MG63 (cell line): ENCODE measurements around the gene EMC9. TPM values are rescaled to one million over a fixed set of nuclear protein-coding genes. Genes with fewer than 3 reads are reported as not detected.

ENCODE experiments used
- DNase-seq: peaks from one replicate; pipeline ENCODE4 v3.0.0-alpha.2; 2020
- H3K27me3 ChIP-seq: fragments of 250-450 bp; sonication (Bioruptor Pico); 2 replicates; pipeline ENCODE4 v1.5.1; 2020; ENCODE audit warnings: mild to moderate bottlenecking, moderate library complexity
- H3K36me3 ChIP-seq: fragments of 250-450 bp; sonication (Bioruptor Pico); 2 replicates; pipeline ENCODE4 v1.5.1; 2020; ENCODE audit warnings: mild to moderate bottlenecking, moderate library complexity
- H3K4me3 ChIP-seq: fragments of 250-450 bp; sonication (Bioruptor Pico); 2 replicates; pipeline ENCODE4 v1.5.1; 2020; ENCODE audit warnings: mild to moderate bottlenecking, moderate library complexity
- H3K9me3 ChIP-seq: fragments of 250-450 bp; sonication (Bioruptor Pico); 2 replicates; pipeline ENCODE4 v1.5.1; 2020; ENCODE audit warnings: mild to moderate bottlenecking, moderate library complexity
- total RNA-seq: library from RNA; depleted of rRNA; stranded (reverse); fragments of >200 nt; shearing (Covaris generic); gene quantifications from 2 replicates; pipeline ENCODE4 v1.2.3, GENCODE V29; 2014; ENCODE audit warnings: low replicate concordance

Gene EMC9
- total RNA-seq, 1 experiment from 2014 or later = 15.7 TPM

DNA sequence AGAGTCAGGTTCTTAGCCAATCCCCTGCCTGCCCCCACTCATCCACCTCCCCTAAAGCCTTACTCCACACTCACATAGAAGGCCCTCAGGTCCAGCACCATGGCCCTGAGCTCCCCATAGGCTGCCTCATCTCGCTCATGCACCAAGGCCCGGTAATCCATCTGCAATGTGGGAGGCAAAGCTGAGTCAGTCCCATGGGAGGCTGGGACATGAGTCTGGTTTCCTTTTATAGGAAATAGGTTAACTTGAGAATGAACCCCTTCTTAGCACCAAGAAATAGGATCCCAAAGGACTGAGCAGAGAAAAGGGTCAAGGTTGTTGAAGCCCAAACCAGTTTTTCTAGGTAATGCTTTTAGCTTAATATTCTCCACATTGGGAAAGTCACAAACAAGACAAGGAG is 2.1 kb upstream of the EMC9 start:
- no peaks in the 10 kb centered on the region for H3K9me3 ChIP-seq
- no peaks in the 10 kb centered on the region for H3K27me3 ChIP-seq
- DNase-seq = no peak
- H3K36me3 ChIP-seq = peaks cover 29% of the 10 kb centered on the region
- H3K4me3 ChIP-seq = no peak overlapping the region

DNA sequence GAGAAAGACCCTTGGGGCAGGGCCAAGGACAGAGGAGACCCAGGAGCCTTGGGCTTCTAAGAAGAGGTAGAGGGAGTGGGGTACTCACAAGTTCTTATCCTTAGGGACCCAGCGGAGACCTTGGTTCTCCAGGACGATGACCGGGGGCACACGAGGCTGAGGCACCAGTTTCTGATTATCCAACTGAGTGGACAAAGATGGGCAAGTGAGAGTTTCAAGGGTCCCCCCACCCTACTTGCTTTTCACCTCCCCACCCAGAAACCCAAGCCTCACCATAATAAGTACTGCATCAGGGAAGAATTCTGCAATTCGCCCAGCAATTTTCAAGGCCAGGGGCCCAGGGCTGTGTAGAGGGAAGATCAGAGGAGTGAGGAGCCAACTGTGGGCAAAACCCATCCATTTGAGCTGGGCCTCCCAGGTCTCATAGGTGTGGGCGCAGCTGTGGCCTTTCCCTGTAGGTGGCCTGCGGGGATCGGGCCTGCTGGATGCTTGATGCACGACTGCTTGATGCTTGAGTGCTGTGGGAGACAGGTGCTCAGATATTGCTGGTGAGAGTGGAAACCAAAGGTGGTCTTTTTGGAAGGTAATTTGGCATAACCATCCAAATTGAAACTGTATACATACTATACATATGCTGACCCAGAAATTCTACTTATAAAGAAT is 2.0 kb downstream of the EMC9 start:
- H3K9me3 ChIP-seq = no peaks in the 10 kb centered on the region
- no peak for DNase-seq
- H3K4me3 ChIP-seq = no peak overlapping the region; the same call in 1 of the 2 replicates
- peaks cover 22% of the 10 kb centered on the region for H3K36me3 ChIP-seq
- H3K27me3 ChIP-seq = no peaks in the 10 kb centered on the region

DNA sequence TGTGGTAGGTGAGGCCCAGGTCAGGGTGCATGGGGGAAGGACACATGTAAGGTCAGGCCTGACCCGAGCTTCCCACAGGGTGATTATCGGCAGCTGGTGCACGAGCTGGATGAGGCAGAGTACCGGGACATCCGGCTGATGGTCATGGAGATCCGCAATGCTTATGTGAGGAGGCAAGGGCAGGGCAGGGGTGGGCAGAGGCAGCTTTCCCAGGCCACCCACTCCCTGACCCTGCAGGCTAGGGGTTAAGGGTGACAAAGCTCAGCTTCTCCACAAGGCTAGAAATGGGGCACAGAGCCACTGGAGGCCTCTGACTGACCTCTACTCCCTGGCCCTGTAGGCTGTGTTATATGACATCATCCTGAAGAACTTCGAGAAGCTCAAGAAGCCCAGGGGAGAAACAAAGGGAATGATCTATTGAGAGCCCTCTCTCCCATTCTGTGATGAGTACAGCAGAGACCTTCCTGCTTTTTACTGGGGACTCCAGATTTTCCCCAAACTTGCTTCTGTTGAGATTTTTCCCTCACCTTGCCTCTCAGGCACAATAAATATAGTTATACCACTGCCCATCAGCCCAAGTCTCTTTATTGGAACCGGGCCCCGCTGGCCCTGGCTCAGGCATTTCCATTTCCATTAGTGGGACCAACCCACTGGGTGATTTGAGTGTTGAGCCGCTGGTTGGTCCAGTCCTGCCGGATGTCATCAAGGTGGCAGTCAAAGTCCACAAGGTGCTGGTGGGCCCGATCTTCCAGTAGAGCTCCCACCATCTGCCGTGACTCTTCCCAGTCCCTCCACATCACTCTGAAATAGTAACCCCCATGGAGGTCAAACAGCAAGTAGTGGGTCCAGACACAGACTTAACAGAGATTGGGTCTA is 2.8 kb downstream of the EMC9 start:
- Histone ChIP-seq H3K36me3 (peaks cover 18% of the 10 kb centered on the region), H3K27me3 (no peaks in the 10 kb centered on the region), H3K9me3 (no peaks in the 10 kb centered on the region), H3K4me3 (no peak overlapping the region)
- no peak for DNase-seq

DNA sequence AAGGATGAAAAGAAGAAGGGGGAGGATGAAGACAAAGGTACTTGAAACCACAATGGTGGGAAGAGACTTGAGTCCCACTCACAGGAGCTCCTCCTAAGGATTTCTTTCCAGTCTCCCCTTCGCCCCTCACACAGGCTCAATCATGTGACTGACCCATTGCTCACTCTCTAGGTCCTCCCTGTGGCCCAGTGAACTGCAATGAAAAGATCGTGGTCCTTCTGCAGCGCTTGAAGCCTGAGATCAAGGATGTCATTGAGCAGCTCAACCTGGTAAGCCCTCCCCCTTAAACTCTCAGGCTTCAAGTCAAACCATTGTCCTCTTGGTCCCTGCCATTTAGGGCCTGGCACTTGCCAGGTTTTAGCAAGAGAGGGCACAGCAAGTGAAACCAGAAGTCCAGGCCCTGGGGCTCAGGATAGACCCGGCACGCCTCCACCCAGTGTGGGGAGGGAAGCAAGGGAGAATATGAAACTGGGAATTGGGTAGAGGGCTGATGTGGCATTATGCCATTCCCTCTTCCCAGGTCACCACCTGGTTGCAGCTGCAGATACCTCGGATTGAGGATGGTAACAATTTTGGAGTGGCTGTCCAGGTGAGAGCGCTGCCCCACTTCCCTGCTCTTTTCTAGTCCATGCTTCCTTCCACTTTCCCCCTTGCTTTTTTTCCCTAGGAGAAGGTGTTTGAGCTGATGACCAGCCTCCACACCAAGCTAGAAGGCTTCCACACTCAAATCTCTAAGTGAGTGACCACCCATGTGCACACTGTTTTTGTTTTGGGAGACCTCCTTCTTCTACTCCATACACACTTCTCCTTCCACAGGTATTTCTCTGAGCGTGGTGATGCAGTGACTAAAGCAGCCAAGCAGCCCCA is 3.6 kb downstream of the EMC9 start:
- no peak overlapping the region for H3K4me3 ChIP-seq
- H3K36me3 ChIP-seq = peaks cover 17% of the 10 kb centered on the region
- H3K9me3 ChIP-seq = no peaks in the 10 kb centered on the region
- no peaks in the 10 kb centered on the region for H3K27me3 ChIP-seq
- no peak for DNase-seq

DNA sequence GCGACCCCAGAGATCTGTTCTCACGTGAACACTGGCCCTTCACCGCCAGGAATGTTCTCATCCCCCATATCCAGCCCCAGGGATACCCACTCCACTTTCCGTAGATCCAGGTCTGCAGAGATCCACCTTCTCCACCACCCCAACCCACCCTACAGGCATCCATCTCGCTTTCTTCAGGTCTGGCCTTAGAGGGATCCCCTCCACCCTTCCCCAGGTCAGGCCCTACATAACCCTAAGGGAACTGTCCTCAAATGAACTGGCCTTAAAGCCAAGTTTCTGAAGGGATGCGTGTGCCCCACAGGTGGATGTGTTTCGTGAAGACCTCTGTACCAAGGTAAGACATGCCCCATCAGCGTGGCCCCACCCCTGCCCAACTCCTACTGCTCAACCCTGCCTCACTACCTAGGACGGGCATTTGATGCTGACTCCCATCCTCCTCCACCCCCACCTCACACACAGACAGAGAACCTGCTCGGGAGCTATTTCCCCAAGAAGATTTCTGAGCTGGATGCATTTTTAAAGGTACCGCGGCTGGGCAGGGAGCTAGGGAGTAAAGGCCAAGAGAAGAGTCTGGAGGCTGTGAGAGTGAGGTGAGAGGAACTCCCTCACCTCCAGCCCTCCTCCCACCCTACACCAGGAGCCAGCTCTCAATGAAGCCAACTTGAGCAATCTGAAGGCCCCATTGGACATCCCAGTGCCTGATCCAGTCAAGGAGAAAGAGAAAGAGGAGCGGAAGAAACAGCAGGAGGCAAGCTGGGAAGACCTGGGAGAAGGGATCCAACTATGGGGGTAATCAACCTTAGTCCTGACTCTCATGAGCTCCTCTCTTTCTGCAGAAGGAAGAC is 4.5 kb downstream of the EMC9 start:
- no peaks in the 10 kb centered on the region for H3K27me3 ChIP-seq
- peaks cover 15% of the 10 kb centered on the region for H3K36me3 ChIP-seq
- H3K9me3 ChIP-seq = no peaks in the 10 kb centered on the region
- no peak for DNase-seq
- H3K4me3 ChIP-seq = peak overlapping the region; percentile 74

DNA sequence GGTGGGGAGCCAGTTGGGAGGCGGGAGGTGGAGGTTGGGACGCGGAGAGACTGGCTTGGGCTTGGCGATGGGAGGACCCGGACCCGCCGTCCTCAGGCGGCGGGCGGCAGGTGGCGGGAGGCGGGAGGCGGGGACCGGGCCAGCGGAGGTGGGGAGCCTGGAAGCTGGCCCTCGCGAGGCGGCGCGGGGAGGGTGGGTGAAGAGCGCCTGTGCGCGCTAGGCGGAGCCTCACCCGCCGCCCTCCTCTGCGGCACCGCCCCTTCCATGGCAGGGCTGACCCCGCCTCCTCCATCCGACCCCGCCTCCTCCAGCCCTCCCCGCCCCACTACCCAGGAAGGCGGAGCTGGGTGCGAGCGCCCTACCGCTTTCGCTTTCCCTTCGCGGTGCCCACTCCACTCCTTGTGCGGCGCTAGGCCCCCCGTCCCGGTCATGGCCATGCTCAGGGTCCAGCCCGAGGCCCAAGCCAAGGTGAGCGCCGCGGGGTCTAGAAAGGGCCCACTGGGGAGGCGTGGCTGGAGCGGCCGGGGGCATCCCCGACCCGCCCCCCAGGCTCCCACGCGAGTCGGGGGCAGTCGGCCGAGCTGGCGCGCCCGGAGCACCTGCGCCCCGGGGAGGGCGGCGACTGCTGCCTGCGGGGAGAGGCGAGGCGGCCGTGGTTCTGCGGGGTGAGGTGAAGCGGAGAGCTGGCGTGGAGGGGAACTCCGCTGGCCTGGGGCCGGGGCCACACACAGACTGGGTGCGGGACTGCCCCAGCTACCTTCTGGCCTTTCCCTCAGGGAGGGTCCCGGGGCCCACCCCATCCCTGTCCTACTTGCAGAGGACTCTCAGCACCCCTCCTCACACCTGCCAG is 5.3 kb downstream of the EMC9 start, which contains the start of gene PSME1:
TSS of gene PSME1 (plus strand) at position 361 of the 850 bp plus-strand sequence. CDS start at position 430, 69 bp downstream.
- Histone ChIP-seq H3K9me3 (no peaks in the 10 kb centered on the region), H3K27me3 (no peaks in the 10 kb centered on the region), H3K36me3 (peaks cover 15% of the 10 kb centered on the region), H3K4me3 (peak within 1 kb of the TSS; percentile 74)
- DNase-seq = peak; percentile 78

DNA sequence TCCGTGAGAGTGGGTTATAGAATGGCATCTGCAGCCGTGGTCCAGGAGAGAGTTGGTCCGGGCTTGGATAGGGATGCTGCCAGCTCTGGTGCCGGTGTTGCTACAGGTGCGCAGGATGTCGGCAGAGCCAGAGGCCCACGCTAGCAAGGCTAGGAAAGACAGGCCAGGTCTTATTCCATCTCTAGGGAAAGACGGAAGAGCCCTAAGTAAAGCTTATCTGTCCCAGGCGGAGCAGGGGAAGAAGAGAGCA is 5.9 kb downstream of the EMC9 start:
- peak overlapping the region; percentile 74 for H3K4me3 ChIP-seq
- no peaks in the 10 kb centered on the region for H3K27me3 ChIP-seq
- no peaks in the 10 kb centered on the region for H3K9me3 ChIP-seq
- peaks cover 15% of the 10 kb centered on the region for H3K36me3 ChIP-seq
- DNase-seq = no peak

DNA sequence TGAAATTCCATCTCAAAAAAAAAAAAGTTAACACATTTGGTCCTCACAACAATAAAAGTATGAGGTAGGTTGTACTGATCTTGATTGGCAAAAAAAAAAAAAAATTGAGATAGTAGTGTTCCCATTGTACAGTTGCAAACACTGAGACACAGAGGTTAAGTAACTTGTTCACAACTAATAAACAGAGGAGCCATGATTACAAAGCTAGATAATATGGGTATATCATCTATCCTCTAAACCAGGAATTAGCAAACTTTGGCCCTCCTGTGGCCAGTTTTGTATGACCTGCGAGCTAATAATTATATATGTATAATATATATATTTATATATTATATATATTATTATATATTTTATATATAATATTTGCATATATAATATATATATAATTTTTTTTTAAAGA is 7.7 kb downstream of the EMC9 start:
- DNase-seq = no peak
- no peak overlapping the region for H3K4me3 ChIP-seq
- no peaks in the 10 kb centered on the region for H3K27me3 ChIP-seq
- peaks cover 6% of the 10 kb centered on the region; the same call in 1 of the 2 replicates for H3K36me3 ChIP-seq
- no peaks in the 10 kb centered on the region for H3K9me3 ChIP-seq

DNA sequence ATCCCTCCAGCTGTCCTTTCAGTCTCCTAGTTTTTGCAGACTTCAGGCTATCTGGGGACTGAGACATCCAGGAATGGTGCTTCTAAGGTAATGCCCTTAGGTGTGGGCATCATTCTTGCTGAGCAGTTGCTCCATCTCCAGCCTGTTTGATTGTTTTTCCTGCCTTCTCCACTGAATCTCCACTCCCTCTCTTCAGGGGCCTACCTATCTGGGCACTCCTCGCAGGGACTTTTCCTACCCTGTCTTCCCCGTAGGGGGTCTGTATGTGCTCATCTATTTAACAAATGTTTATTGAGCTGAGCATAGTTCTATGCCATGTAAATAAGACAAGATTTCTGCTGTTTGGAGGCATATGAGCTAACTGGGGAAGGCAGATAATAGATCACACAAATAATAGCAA is 8.4 kb downstream of the EMC9 start:
- Histone ChIP-seq H3K4me3 (no peak overlapping the region), H3K36me3 (peaks cover 3% of the 10 kb centered on the region; the same call in 1 of the 2 replicates), H3K27me3 (no peaks in the 10 kb centered on the region), H3K9me3 (no peaks in the 10 kb centered on the region)
- no peak for DNase-seq

DNA sequence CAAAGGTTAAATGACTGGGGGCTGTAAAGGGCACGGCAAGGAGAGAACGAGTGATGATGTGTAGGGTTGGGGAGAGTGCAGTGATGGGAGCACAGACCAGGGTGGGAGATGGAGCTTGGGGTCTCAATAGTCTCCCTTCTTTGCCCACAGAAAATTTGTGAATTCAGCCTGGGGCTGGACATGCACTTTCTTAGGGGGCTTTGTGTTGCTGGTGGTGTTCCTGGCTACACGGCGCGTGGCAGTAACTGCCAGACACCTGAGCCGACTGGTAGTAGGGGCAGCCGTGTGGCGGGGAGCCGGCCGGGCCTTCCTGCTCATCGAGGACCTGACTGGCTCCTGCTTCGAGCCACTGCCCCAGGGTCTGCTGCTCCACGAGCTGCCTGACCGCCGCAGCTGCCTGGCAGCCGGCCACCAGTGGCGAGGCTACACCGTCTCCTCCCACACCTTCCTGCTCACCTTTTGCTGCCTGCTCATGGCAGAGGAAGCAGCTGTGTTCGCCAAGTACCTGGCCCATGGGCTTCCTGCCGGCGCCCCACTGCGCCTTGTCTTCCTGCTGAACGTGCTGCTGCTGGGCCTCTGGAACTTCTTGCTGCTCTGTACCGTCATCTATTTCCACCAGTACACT is 9.2 kb downstream of the EMC9 start:
- H3K36me3 ChIP-seq = no peaks in the 10 kb centered on the region; the same call in 1 of the 2 replicates
- H3K9me3 ChIP-seq = no peaks in the 10 kb centered on the region
- no peaks in the 10 kb centered on the region for H3K27me3 ChIP-seq
- DNase-seq = no peak
- H3K4me3 ChIP-seq = no peak overlapping the region

DNA sequence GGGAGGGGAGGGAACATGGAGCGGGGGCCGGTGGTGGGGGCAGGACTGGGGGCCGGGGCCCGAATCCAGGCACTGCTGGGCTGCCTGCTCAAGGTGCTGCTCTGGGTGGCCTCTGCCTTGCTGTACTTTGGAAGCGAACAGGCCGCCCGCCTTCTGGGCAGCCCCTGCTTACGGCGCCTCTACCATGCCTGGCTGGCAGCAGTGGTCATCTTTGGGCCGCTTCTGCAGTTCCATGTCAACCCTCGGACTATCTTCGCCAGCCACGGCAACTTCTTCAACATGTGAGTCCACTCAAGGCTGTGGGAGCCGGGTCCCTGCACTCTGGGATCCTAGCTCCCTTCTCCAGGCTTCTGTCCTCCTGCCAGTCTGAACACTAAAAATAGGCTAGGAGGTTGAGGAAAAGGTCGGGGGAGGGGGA is 9.8 kb downstream of the EMC9 start:
- H3K4me3 ChIP-seq = no peak overlapping the region
- H3K36me3 ChIP-seq = no peaks in the 10 kb centered on the region
- H3K27me3 ChIP-seq = no peaks in the 10 kb centered on the region
- H3K9me3 ChIP-seq = no peaks in the 10 kb centered on the region
- DNase-seq = no peak

DNA sequence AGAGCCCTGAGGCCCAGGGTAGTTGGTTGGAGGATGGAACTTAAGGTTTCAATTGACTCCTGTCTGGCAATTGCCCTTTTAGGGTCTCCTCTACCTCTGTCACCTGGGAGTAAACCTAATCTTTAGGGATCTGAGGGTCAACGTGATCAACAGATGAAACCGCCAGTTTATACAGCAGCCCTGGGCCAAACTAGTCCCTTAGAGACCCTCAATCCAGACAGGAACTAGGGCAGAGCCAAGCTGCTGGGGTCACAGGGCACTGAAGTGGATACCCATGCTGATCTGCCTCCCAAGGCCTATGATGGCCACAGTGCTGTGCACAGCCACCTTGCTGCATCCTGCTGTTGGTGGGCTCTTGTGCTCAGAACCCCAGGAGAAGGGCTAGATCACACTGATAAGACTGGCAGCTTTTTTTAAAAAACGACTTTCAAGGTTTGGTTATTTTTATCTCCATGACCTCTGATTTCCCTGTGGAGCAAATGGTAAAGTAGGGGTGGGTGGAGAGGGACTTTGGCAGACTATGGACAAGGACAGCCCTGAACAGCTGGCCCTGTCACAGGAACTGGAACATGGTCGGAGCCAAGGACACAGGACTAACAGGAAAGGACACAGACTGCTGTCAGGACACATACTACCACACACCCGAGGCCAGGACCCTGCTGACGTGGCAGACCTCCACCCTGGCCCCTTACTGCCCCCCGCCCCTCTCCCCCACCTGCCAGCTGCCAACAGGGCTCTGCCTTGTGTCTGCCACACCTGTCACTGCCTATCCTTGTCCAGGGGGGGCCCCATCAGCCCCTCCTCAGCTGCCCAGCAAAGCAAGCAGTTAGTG is 10.5 kb downstream of the EMC9 start:
- no peaks in the 10 kb centered on the region for H3K27me3 ChIP-seq
- no peaks in the 10 kb centered on the region for H3K9me3 ChIP-seq
- no peak overlapping the region for H3K4me3 ChIP-seq
- no peaks in the 10 kb centered on the region for H3K36me3 ChIP-seq
- no peak for DNase-seq

DNA sequence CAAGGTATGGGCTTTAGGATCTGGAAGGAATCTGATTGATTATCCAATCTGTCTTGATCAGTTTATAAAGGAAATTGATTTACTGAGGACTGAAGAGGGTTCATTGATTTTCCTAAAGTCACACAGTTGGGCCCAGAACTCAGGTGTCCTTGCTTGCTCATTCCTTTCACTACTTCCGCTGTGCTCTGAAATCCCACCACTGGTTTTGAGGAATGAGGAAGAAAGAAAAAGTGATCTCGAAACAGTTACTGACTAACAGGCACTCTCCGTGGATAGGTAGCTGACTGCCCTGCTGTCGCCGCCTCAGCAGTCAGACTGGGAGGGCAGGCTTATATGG is 11.0 kb downstream of the EMC9 start, which contains the start of gene FITM1:
TSS of gene FITM1 (plus strand) at position 280 of the 337 bp plus-strand sequence. CDS start 905 bp downstream, outside the sequence.
- H3K4me3 ChIP-seq = no peak within 1 kb of the TSS
- no peaks in the 10 kb centered on the region for H3K9me3 ChIP-seq
- no peak for DNase-seq
- no peaks in the 10 kb centered on the region for H3K27me3 ChIP-seq
- no peaks in the 10 kb centered on the region for H3K36me3 ChIP-seq

DNA sequence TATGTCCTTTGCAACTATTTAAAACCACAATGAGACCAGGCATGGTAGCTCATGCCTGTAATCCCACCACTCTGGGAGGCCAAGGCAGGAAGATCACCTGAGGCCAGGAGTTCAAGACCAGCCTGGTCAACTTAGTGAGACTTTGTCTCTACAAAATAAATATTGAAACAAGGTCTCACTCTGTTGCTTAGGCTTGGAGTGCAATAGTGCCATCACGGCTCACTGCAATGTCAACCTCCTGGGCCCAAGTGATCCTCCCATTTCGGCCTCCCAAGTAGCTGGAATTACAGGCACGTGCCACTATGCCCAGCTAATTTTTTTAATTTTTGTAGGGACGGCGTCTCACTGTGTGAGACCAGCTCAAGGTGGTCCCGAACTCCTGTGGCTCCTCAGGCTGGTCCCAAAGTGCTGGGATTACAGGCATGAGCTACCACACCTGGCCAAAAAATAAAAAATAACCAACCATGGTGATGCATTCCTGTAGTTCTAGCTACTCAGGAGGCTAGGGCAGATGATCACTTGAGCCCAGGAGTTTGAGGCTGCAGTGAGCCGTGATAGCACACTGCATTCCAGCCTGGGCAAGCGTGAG is 11.9 kb downstream of the EMC9 start:
- H3K9me3 ChIP-seq = no peaks in the 10 kb centered on the region
- H3K27me3 ChIP-seq = no peaks in the 10 kb centered on the region
- DNase-seq = no peak
- no peak overlapping the region for H3K4me3 ChIP-seq
- H3K36me3 ChIP-seq = no peaks in the 10 kb centered on the region
